Measurements from ENCODE around the gene CLEC19A. TPM values are rescaled to one million over a fixed set of nuclear protein-coding genes. Genes with fewer than 3 reads are reported as not detected.

Gene CLEC19A
- total RNA-seq, 1 experiment from 2014 or later, result not detected

DNA sequence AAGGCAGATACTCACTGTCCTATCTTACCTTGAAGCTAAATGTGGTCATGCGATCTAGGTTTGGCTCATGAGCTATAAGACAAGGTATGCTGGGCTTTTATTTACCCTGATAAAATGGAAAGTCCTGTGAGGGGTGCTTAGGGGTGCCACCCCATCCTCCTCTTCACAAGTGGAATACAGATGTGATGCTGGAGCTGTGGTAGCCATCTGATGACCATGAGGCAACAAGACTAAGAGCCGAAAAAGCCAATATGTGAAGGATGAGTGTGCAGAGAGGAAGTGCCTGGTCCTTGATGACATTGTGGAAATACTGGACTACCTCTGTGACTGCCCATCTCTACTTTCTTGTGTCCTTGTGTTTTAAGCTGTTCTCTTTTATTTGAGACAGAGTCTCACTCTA lies 74.0 kb downstream of the CLEC19A start:
- CTCF ChIA-PET, result no interaction called here
- no peak overlapping the region for H3K27ac ChIP-seq (ENCODE audit: low read length)
- in situ Hi-C loops (cut with HindIII; ENCODE audit: low pct_unique_long_range_greater_than_20kb, low sequenced_read_pairs) (no loop called here), intact Hi-C loops (cut with micrococcal nuclease; ENCODE audit: unreplicated experiment) (no loop called here)
- TF ChIP-seq, protein P1, sequence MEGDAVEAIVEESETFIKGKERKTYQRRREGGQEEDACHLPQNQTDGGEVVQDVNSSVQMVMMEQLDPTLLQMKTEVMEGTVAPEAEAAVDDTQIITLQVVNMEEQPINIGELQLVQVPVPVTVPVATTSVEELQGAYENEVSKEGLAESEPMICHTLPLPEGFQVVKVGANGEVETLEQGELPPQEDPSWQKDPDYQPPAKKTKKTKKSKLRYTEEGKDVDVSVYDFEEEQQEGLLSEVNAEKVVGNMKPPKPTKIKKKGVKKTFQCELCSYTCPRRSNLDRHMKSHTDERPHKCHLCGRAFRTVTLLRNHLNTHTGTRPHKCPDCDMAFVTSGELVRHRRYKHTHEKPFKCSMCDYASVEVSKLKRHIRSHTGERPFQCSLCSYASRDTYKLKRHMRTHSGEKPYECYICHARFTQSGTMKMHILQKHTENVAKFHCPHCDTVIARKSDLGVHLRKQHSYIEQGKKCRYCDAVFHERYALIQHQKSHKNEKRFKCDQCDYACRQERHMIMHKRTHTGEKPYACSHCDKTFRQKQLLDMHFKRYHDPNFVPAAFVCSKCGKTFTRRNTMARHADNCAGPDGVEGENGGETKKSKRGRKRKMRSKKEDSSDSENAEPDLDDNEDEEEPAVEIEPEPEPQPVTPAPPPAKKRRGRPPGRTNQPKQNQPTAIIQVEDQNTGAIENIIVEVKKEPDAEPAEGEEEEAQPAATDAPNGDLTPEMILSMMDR (IDR thresholded peaks at IDR 0.05), result no peak
- TF ChIP-seq TCF7L2 (IDR thresholded peaks at IDR 0.05; ENCODE audit: low read depth, low read length) (no peak), POLR2AphosphoS5 (IDR thresholded peaks at IDR 0.05; ENCODE audit: low read depth, low read length) (no peak), SIN3A (IDR thresholded peaks at IDR 0.05; ENCODE audit: borderline replicate concordance, insufficient read depth, low read depth, low read length) (no peak)
- TF ChIP-seq, protein P2, sequence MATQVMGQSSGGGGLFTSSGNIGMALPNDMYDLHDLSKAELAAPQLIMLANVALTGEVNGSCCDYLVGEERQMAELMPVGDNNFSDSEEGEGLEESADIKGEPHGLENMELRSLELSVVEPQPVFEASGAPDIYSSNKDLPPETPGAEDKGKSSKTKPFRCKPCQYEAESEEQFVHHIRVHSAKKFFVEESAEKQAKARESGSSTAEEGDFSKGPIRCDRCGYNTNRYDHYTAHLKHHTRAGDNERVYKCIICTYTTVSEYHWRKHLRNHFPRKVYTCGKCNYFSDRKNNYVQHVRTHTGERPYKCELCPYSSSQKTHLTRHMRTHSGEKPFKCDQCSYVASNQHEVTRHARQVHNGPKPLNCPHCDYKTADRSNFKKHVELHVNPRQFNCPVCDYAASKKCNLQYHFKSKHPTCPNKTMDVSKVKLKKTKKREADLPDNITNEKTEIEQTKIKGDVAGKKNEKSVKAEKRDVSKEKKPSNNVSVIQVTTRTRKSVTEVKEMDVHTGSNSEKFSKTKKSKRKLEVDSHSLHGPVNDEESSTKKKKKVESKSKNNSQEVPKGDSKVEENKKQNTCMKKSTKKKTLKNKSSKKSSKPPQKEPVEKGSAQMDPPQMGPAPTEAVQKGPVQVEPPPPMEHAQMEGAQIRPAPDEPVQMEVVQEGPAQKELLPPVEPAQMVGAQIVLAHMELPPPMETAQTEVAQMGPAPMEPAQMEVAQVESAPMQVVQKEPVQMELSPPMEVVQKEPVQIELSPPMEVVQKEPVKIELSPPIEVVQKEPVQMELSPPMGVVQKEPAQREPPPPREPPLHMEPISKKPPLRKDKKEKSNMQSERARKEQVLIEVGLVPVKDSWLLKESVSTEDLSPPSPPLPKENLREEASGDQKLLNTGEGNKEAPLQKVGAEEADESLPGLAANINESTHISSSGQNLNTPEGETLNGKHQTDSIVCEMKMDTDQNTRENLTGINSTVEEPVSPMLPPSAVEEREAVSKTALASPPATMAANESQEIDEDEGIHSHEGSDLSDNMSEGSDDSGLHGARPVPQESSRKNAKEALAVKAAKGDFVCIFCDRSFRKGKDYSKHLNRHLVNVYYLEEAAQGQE (IDR thresholded peaks at IDR 0.05; ENCODE audit: insufficient read depth in 1 of 2, low read depth in 2 of 2, low read length in 1 of 2), result no peak
- no peaks in the 10 kb centered on the region for H3K27me3 ChIP-seq (ENCODE audit: control insufficient read depth, insufficient read depth, low read length)
- H3K4me1 ChIP-seq (ENCODE audit: control insufficient read depth, insufficient read depth, low read length), result no peaks in the 10 kb centered on the region
- ATAC-seq (no peak), DNase-seq (ENCODE audit: low read depth, low spot score) (no peak)
- H3K4me3 ChIP-seq (ENCODE audit: low read depth in 2 of 2, low read length in 2 of 2), result no peak overlapping the region
- no TSS peak for BruUV-seq (replicated peaks)
- no peaks in the 10 kb centered on the region for H3K9me3 ChIP-seq (ENCODE audit: control insufficient read depth, insufficient read depth, low read depth, low read length)
- no peaks in the 10 kb centered on the region for H3K36me3 ChIP-seq (ENCODE audit: control insufficient read depth, insufficient read depth, low read length)
- POLR2A ChIA-PET, result no interaction called here

Other genes starting within 250 kb of the CLEC19A start
- gene COQ7, start 218.1 kb upstream of the CLEC19A start, total RNA-seq (2021; ENCODE audit: unreplicated experiment), result 39.6 TPM
- 83.2 TPM for gene ITPRIPL2, start 171.8 kb upstream of the CLEC19A start, total RNA-seq (2021; ENCODE audit: unreplicated experiment)
- 5.4 TPM for gene SYT17, start 117.5 kb upstream of the CLEC19A start, total RNA-seq (2021; ENCODE audit: unreplicated experiment)
- gene TMC5, start 132.2 kb downstream of the CLEC19A start, total RNA-seq (2021; ENCODE audit: unreplicated experiment), result 1.4 TPM
- 135 TPM for gene GDE1, start 236.4 kb downstream of the CLEC19A start, total RNA-seq (2021; ENCODE audit: unreplicated experiment)
- gene CCP110, start 238.2 kb downstream of the CLEC19A start, total RNA-seq (2021; ENCODE audit: unreplicated experiment), result 31.8 TPM

All from Panc1 (cell line).